K562 treated with DMSO at 1 percent for 12 hours (cell line): Measurements from ENCODE around the gene MZT1. TPM values are rescaled to one million over a fixed set of nuclear protein-coding genes. Genes with fewer than 3 reads are reported as not detected.

Experiments used
- total RNA-seq: library from RNA; unstranded; fragments of 300-600 nt; gene quantifications from 2 replicates; pipeline ENCODE4 v1.2.3, GENCODE V29; 2022; ENCODE audit not compliant: insufficient read depth

Gene MZT1
- 11.2 and 23.5 TPM in 2 replicates for total RNA-seq

GRCh38 chr13:72727417-72728289, at the start of gene MZT1, which contains the start of gene BORA:
TSS of gene MZT1 (minus strand) at chr13:72727629. CDS start at chr13:72727602, 27 bp downstream.
TSS of gene BORA (plus strand) at chr13:72727923. CDS start at chr13:72728941, 1,018 bp downstream.

Other genes starting within 250 kb of the MZT1 start
- gene BORA, start 294 bp upstream of the MZT1 start, total RNA-seq: 4.4 and 12.1 TPM in 2 replicates
- gene DIS3, start 54.3 kb upstream of the MZT1 start, total RNA-seq: 7.2 and 17.1 TPM in 2 replicates
- 4.0 and 8.8 TPM in 2 replicates for gene PIBF1, start 54.5 kb upstream of the MZT1 start, total RNA-seq